HEK293T (cell line): ENCODE measurements around the gene IL4I1.

Source experiments
- BHLHE40 ChIP-seq: fragments of 450-650 bp; IDR thresholded peaks from 2 replicates; pipeline ENCODE4 v1.6.1; 2016; ENCODE audit warnings: mild to moderate bottlenecking, moderate library complexity, borderline replicate concordance
- ELF4 ChIP-seq: fragments of 450-650 bp; IDR thresholded peaks from 2 replicates; pipeline ENCODE4 v1.6.1; 2017; ENCODE audit warnings: antibody characterized with exemption
- FOXK2 ChIP-seq: fragments of 450-650 bp; IDR thresholded peaks from 2 replicates; pipeline ENCODE4 v1.6.1; 2016; ENCODE audit warnings: mild to moderate bottlenecking
- FOXM1 ChIP-seq: fragments of 450-650 bp; IDR thresholded peaks from 2 replicates; pipeline ENCODE4 v1.6.1; 2017; ENCODE audit warnings: mild to moderate bottlenecking, borderline replicate concordance
- L3MBTL2 ChIP-seq: fragments of 450-650 bp; conservative IDR thresholded peaks from 2 replicates; pipeline ENCODE4 v1.6.1; 2016; ENCODE audit warnings: mild to moderate bottlenecking
- LEF1 ChIP-seq: fragments of 450-650 bp; IDR thresholded peaks from 2 replicates; pipeline ENCODE4 v1.6.1; 2017; ENCODE audit warnings: mild to moderate bottlenecking, borderline replicate concordance
- SP1 ChIP-seq: fragments of 450-650 bp; IDR thresholded peaks from 2 replicates; pipeline ENCODE4 v1.6.1; 2017
- SUZ12 ChIP-seq: fragments of 450-650 bp; IDR thresholded peaks from 2 replicates; pipeline ENCODE4 v1.6.1; 2016; ENCODE audit warnings: mild to moderate bottlenecking
- TF ChIP-seq, protein P1 (sequence below): fragments of 450-650 bp; IDR thresholded peaks from 2 replicates; pipeline ENCODE4 v1.6.1; 2016

DNA sequence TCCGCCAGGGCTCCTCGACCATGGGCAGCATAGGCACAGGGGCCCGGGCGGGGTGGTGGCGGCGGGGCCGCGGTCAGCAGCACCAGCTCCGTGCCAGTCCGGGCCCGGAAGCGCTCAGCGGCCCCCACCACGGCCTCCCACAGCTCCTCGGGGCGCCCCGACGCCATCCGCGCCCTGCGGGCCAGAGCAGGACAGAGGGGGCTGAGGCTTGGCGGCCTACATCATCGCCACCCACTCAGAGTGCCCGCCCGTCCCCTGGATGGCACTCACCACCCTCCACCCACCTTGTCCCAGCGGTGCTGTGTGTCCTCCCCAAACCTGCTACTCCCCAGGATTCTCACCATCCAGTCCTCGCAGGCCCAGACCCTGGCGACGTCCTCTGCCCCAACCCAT, 23.6 kb downstream of the IL4I1 start:
- TF ChIP-seq FOXK2, result no peak
- TF ChIP-seq SP1, result no peak
- no peak for TF ChIP-seq FOXM1
- no peak for TF ChIP-seq ELF4
- TF ChIP-seq, protein P1, sequence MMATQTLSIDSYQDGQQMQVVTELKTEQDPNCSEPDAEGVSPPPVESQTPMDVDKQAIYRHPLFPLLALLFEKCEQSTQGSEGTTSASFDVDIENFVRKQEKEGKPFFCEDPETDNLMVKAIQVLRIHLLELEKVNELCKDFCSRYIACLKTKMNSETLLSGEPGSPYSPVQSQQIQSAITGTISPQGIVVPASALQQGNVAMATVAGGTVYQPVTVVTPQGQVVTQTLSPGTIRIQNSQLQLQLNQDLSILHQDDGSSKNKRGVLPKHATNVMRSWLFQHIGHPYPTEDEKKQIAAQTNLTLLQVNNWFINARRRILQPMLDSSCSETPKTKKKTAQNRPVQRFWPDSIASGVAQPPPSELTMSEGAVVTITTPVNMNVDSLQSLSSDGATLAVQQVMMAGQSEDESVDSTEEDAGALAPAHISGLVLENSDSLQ, result no peak
- no peak for TF ChIP-seq LEF1
- no peak for TF ChIP-seq SUZ12
- TF ChIP-seq L3MBTL2, result no peak
- TF ChIP-seq BHLHE40, result no peak
